Lung (tissue), 12 donors: ENCODE data around the gene PLD5. TPM values are rescaled to one million over a fixed set of nuclear protein-coding genes. Genes with fewer than 3 reads are reported as not detected.

Experiments used
- ATAC-seq: fragments of 200-7000 bp; cut with Tn5 transposase; one replicate; pipeline ENCODE4 v1.9.1; 2020; ENCODE audit warnings: moderate number of reproducible peaks; ENCODE audit not compliant: insufficient read depth, low FRiP score
- DNase-seq, 3 donors: peaks; one replicate each; pipeline ENCODE4 v3.0.0-alpha.2; 2013 to 2017
- H3K27ac ChIP-seq, 2 donors: one replicate each; pipeline ENCODE4 v1.5.1; 2013; ENCODE audit warnings: mild to moderate bottlenecking in 2 of 2, moderate library complexity in 2 of 2, control low read depth in 1 of 2, inconsistent platforms in 1 of 2, low read depth in 1 of 2, low read length in 1 of 2
- H3K27me3 ChIP-seq, 3 donors: one replicate each; pipeline ENCODE4 v1.5.1; 2013; ENCODE audit warnings: low read length in 2 of 3; ENCODE audit not compliant: control insufficient read depth in 3 of 3, insufficient read depth in 3 of 3
- H3K36me3 ChIP-seq, 4 donors: one replicate each; pipeline ENCODE4 v1.5.1; 2013; ENCODE audit warnings: low read length in 4 of 4, mild to moderate bottlenecking in 1 of 4, moderate library complexity in 1 of 4; ENCODE audit not compliant: control insufficient read depth in 4 of 4, insufficient read depth in 4 of 4
- H3K4me1 ChIP-seq, 5 donors: one replicate each; pipeline ENCODE4 v1.5.1; 2013; ENCODE audit warnings: low read length in 5 of 5, mild to moderate bottlenecking in 2 of 5, moderate library complexity in 1 of 5; ENCODE audit not compliant: control insufficient read depth in 5 of 5, insufficient read depth in 5 of 5
- H3K4me3 ChIP-seq: one replicate; pipeline ENCODE4 v1.5.1; 2013; ENCODE audit warnings: mild to moderate bottlenecking, control low read depth, moderate library complexity
- H3K9ac ChIP-seq, 2 donors: one replicate each; pipeline ENCODE4 v1.5.1; 2013; ENCODE audit warnings: low read length in 2 of 2, control low read depth in 1 of 2; ENCODE audit not compliant: insufficient read depth in 1 of 2
- H3K9me3 ChIP-seq, 4 donors: one replicate each; pipeline ENCODE4 v1.5.1; 2013; ENCODE audit warnings: low read length in 3 of 4, mild to moderate bottlenecking in 1 of 4, moderate library complexity in 1 of 4; ENCODE audit not compliant: control insufficient read depth in 4 of 4, insufficient read depth in 3 of 4
- CTCF ChIP-seq: IDR thresholded peaks from 2 replicates; pipeline ENCODE4 v1.5.1; 2012; ENCODE audit warnings: mild to moderate bottlenecking; ENCODE audit errors: control extremely low read depth, extremely low read depth
- WGBS, 2 donors: extraction: QIAGEN DNeasy Blood & Tissue Kit; methylation state at CpG; one replicate each; pipeline ENCODE4 v1.1.7; 2013; 5-methylcytosine and 5-hydroxymethylcytosine counted together
- polyA plus RNA-seq, 2 donors: library from polyadenylated mRNA; stranded (reverse); fragments of 200-250 nt; gene quantifications; one replicate each; pipeline ENCODE4 v1.2.1, GENCODE V29; 2013
- total RNA-seq, 2 donors: library from RNA; depleted of rRNA in 1 of 2; stranded (reverse); fragments of >200 nt in 1 of 2; gene quantifications; one replicate each; pipeline ENCODE4 v1.2.1, GENCODE V29; 2014 to 2021
- donor health status: control.
- donor health status: control.
- donor health status: Bipolar disorder and iron deficiency.
- donor health status: healthy.
- donor health status: DM: yes; HTN: yes; CAD: no.

PLD5 gene
- total and polyA plus RNA-seq, 4 donors, result 0.09 to 0.43 (median 0.28) TPM

GRCh38 chr1:242089911-242090310 is 434.6 kb downstream of the PLD5 start:
- 61 to 64% methylated on average over 5 of the region's 5 CpGs for WGBS, 2 donors
- ATAC-seq, result no peak

DNA sequence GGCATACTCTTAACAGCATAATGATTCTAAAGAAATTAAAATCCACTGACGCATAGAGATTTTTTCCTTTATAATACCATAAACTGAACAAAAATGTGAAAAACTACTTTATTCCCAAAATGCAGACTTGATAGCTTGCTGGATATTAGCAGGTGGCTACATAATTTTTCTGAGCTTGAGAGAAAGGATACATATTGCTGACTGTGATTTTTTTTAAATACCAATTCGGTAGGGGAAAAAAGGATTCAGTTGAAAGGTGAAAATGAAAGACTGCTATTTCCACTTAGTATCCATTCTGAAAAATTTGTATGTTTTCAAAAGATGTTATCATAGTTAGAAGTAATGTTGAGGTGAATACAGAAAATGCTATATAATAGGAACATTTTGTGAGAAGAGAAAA is 435.6 kb downstream of the PLD5 start:
- no peaks in the 10 kb centered on the region for H3K36me3 ChIP-seq
- H3K4me1 ChIP-seq, result peaks cover 0 to 5% (median 0%) of the 10 kb centered on the region in 5 donors
- H3K27me3 ChIP-seq, result no peaks in the 10 kb centered on the region
- H3K9me3 ChIP-seq, result peaks cover 0 to 3% (median 0%) of the 10 kb centered on the region in 4 donors
- WGBS, 2 donors, result 88 to 92% methylated on average over 2 of the region's 2 CpGs
- no peak for ATAC-seq
- H3K9ac ChIP-seq, result no peak overlapping the region
- no peak for DNase-seq
- H3K4me3 ChIP-seq, result no peak overlapping the region
- no peak for TF ChIP-seq CTCF
- H3K27ac ChIP-seq, result no peak overlapping the region

More at GRCh38 chr1:242089911-242090310, 434.6 kb downstream of the PLD5 start:
- Histone ChIP-seq H3K27me3 (no peaks in the 10 kb centered on the region), H3K4me1 (peaks cover 0 to 5% (median 0%) of the 10 kb centered on the region in 5 donors), H3K36me3 (no peaks in the 10 kb centered on the region), H3K4me3 (no peak overlapping the region), H3K27ac (no peak overlapping the region), H3K9me3 (peaks cover 0 to 3% (median 0%) of the 10 kb centered on the region in 4 donors), H3K9ac (no peak overlapping the region)
- no peak for TF ChIP-seq CTCF
- DNase-seq, result peak; percentile 15 to 51 (median 47)

DNA sequence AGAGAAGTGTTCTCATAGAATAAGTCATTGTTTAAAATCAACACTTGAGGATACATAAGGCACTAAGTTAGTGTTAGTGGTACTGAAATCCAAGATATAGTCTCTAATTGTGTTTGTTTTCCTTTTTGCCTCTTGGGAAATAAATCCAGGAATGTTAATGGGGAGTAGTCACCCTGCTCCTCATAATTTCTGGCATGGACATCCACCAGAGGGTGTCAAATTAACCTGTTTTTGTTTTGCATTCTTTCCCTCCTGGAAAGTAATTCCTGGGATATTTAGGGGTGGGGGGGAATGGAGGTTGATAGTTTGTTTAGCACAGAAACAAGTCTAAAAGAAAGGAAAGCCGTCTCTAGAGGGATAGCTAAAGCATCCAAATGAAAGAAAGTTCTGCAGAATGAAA is 437.8 kb downstream of the PLD5 start:
- peaks cover 0 to 5% (median 0%) of the 10 kb centered on the region in 5 donors for H3K4me1 ChIP-seq
- no peak overlapping the region for H3K27ac ChIP-seq
- peaks cover 0 to 3% (median 0%) of the 10 kb centered on the region in 4 donors for H3K9me3 ChIP-seq
- no peak overlapping the region for H3K4me3 ChIP-seq
- WGBS, 2 donors, result 52 to 78% methylated on average over 1 of the region's 1 CpG
- DNase-seq (no peak), ATAC-seq (no peak)
- H3K36me3 ChIP-seq, result no peaks in the 10 kb centered on the region
- TF ChIP-seq CTCF, result no peak
- H3K27me3 ChIP-seq, result no peaks in the 10 kb centered on the region
- no peak overlapping the region for H3K9ac ChIP-seq

DNA sequence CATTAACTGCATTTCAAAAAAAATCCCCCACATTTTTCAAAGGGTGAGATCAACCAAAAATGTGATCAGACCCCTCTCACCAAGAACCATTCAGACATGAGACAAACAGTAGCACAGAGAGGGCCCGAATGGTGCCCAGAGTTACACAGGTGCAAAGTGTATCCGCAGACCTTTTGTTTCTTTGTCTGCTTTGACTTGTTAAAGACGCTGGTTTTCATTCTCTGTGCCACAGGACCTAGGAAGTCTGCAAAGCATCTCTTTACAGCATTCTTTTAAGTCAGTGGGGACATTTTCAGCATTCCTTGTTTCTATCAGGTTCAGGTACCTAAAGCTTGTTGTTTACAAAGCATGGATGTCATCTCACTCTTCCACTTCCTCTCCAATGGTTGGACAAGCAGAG is 438.4 kb downstream of the PLD5 start:
- WGBS, 2 donors, result 75% methylated on average over 3 of the region's 3 CpGs
- Histone ChIP-seq H3K27ac (no peak overlapping the region), H3K27me3 (no peaks in the 10 kb centered on the region), H3K36me3 (no peaks in the 10 kb centered on the region), H3K4me3 (no peak overlapping the region), H3K9ac (no peak overlapping the region), H3K9me3 (peaks cover 0 to 3% (median 0%) of the 10 kb centered on the region in 4 donors), H3K4me1 (peaks cover 0 to 5% (median 0%) of the 10 kb centered on the region in 5 donors)
- no peak for TF ChIP-seq CTCF
- no peak for DNase-seq
- no peak for ATAC-seq
